Activated naive CD8-positive, alpha-beta T cell treated with anti-CD3 and anti-CD28 coated beads, Interleukin-2, amount 10 ng/mL, durations not matched to agents 7 days and 5 days (primary cell): ENCODE measurements around the gene TBC1D16. TPM values are rescaled to one million over a fixed set of nuclear protein-coding genes. Genes with fewer than 3 reads are reported as not detected.

Experiments used
- ATAC-seq: fragments of 150-1000 bp; cut with Tn5 transposase; one replicate; pipeline ENCODE4 v1.10.0; 2021; ENCODE audit warnings: low read depth, moderate library complexity
- POLR2A ChIA-PET: fragments of 350-600 bp; sonication (Branson Sonifier 250); formaldehyde crosslinking; loops from one replicate; lab custom pipeline; 2021; ENCODE audit warnings: antibody characterized with exemption; lab: Charles Lee
- DNase-seq: peaks from one replicate; pipeline ENCODE4 v3.0.0; 2021
- H3K27ac Mint-ChIP-seq: one replicate; pipeline ENCODE4 v1.8.0; 2022; ENCODE audit warnings: mild to moderate bottlenecking, mixed read lengths
- H3K27me3 Mint-ChIP-seq: one replicate; pipeline ENCODE4 v1.8.0; 2022; ENCODE audit warnings: mild to moderate bottlenecking, moderate library complexity, mixed read lengths
- H3K36me3 Mint-ChIP-seq: one replicate; pipeline ENCODE4 v1.8.0; 2021; ENCODE audit warnings: mild to moderate bottlenecking, mixed read lengths
- H3K4me1 Mint-ChIP-seq: one replicate; pipeline ENCODE4 v1.8.0; 2021; ENCODE audit warnings: mixed read lengths
- H3K4me3 Mint-ChIP-seq: one replicate; pipeline ENCODE4 v1.8.0; 2022; ENCODE audit warnings: mild to moderate bottlenecking, moderate library complexity, mixed read lengths
- H3K9me3 Mint-ChIP-seq: one replicate; pipeline ENCODE4 v1.8.0; 2021; ENCODE audit warnings: mixed read lengths
- total RNA-seq, 2 experiments: library from RNA; stranded (reverse); gene quantifications; one replicate each; pipeline ENCODE4 v1.2.3, GENCODE V29; 2021

The TBC1D16 gene
- total RNA-seq, 2 experiments from 2014 or later: 2.1 TPM

- POLR2A ChIA-PET: no interaction called here
- no peak for ATAC-seq
- no peak for DNase-seq
- H3K4me3 Mint-ChIP-seq: no peak overlapping the region
- no peaks in the 10 kb centered on the region for H3K9me3 Mint-ChIP-seq
- H3K27ac Mint-ChIP-seq: peak overlapping the region; percentile 38
- H3K4me1 Mint-ChIP-seq: no peaks in the 10 kb centered on the region
- H3K27me3 Mint-ChIP-seq: no peaks in the 10 kb centered on the region
- H3K36me3 Mint-ChIP-seq: no peaks in the 10 kb centered on the region
These were observed 120.6 kb downstream of the TBC1D16 start for GRCh38 chr17:79914813-79915740.

- POLR2A ChIA-PET: no interaction called here
- Mint-ChIP-seq H3K27ac (no peak overlapping the region), H3K4me1 (no peaks in the 10 kb centered on the region), H3K36me3 (no peaks in the 10 kb centered on the region), H3K27me3 (no peaks in the 10 kb centered on the region), H3K4me3 (no peak overlapping the region), H3K9me3 (no peaks in the 10 kb centered on the region)
- no peak for DNase-seq
- no peak for ATAC-seq
These were observed 121.5 kb downstream of the TBC1D16 start for GRCh38 chr17:79913896-79914812.

- Mint-ChIP-seq H3K27ac (no peak overlapping the region), H3K4me3 (no peak overlapping the region), H3K36me3 (no peaks in the 10 kb centered on the region), H3K4me1 (no peaks in the 10 kb centered on the region), H3K9me3 (no peaks in the 10 kb centered on the region), H3K27me3 (no peaks in the 10 kb centered on the region)
- DNase-seq (no peak), ATAC-seq (no peak)
- POLR2A ChIA-PET: no interaction called here
These were observed 122.2 kb downstream of the TBC1D16 start for GRCh38 chr17:79913451-79913850.

- no peak overlapping the region for H3K27ac Mint-ChIP-seq
- no peak overlapping the region for H3K4me3 Mint-ChIP-seq
- no peaks in the 10 kb centered on the region for H3K4me1 Mint-ChIP-seq
- no peaks in the 10 kb centered on the region for H3K27me3 Mint-ChIP-seq
- no peak for ATAC-seq
- DNase-seq: no peak
- POLR2A ChIA-PET: no interaction called here
- no peaks in the 10 kb centered on the region for H3K9me3 Mint-ChIP-seq
- H3K36me3 Mint-ChIP-seq: no peaks in the 10 kb centered on the region
These were observed 122.9 kb downstream of the TBC1D16 start for GRCh38 chr17:79912552-79913330.

- Mint-ChIP-seq H3K36me3 (no peaks in the 10 kb centered on the region), H3K27ac (no peak overlapping the region), H3K4me1 (no peaks in the 10 kb centered on the region), H3K9me3 (no peaks in the 10 kb centered on the region), H3K4me3 (no peak overlapping the region), H3K27me3 (no peaks in the 10 kb centered on the region)
- POLR2A ChIA-PET: no interaction called here
- ATAC-seq (no peak), DNase-seq (no peak)
These were observed 124.0 kb downstream of the TBC1D16 start for GRCh38 chr17:79911430-79912399.

- no peak for DNase-seq
- no peak for ATAC-seq
- H3K4me3 Mint-ChIP-seq: no peak overlapping the region
- no peak overlapping the region for H3K27ac Mint-ChIP-seq
- no peaks in the 10 kb centered on the region for H3K4me1 Mint-ChIP-seq
- POLR2A ChIA-PET: no interaction called here
- H3K9me3 Mint-ChIP-seq: no peaks in the 10 kb centered on the region
- H3K27me3 Mint-ChIP-seq: no peaks in the 10 kb centered on the region
- no peaks in the 10 kb centered on the region for H3K36me3 Mint-ChIP-seq
These were observed 124.7 kb downstream of the TBC1D16 start for GRCh38 chr17:79910985-79911361.

- no peaks in the 10 kb centered on the region for H3K9me3 Mint-ChIP-seq
- POLR2A ChIA-PET: no interaction called here
- no peak overlapping the region for H3K27ac Mint-ChIP-seq
- H3K4me1 Mint-ChIP-seq: no peaks in the 10 kb centered on the region
- H3K27me3 Mint-ChIP-seq: peaks cover 3% of the 10 kb centered on the region
- no peak overlapping the region for H3K4me3 Mint-ChIP-seq
- ATAC-seq: no peak
- H3K36me3 Mint-ChIP-seq: no peaks in the 10 kb centered on the region
- DNase-seq: no peak
These were observed 126.6 kb downstream of the TBC1D16 start for GRCh38 chr17:79909121-79909520.

- no peak overlapping the region for H3K27ac Mint-ChIP-seq
- DNase-seq (no peak), ATAC-seq (no peak)
- peaks cover 8% of the 10 kb centered on the region for H3K27me3 Mint-ChIP-seq
- no peaks in the 10 kb centered on the region for H3K4me1 Mint-ChIP-seq
- no peak overlapping the region for H3K4me3 Mint-ChIP-seq
- POLR2A ChIA-PET: no interaction called here
- H3K36me3 Mint-ChIP-seq: no peaks in the 10 kb centered on the region
- no peaks in the 10 kb centered on the region for H3K9me3 Mint-ChIP-seq
These were observed 127.8 kb downstream of the TBC1D16 start for GRCh38 chr17:79907850-79908249.

GRCh38 chr17:79907217-79907715, 128.4 kb downstream of the TBC1D16 start:
- Mint-ChIP-seq H3K27me3 (peaks cover 9% of the 10 kb centered on the region), H3K9me3 (no peaks in the 10 kb centered on the region), H3K27ac (no peak overlapping the region), H3K4me1 (no peaks in the 10 kb centered on the region), H3K4me3 (no peak overlapping the region), H3K36me3 (no peaks in the 10 kb centered on the region)
- POLR2A ChIA-PET: no interaction called here
- no peak for ATAC-seq
- no peak for DNase-seq

- no peak for ATAC-seq
These were observed 129.8 kb downstream of the TBC1D16 start for GRCh38 chr17:79905832-79906231.

GRCh38 chr17:79904865-79905264, 130.8 kb downstream of the TBC1D16 start:
- ATAC-seq (no peak), DNase-seq (no peak)
- no peaks in the 10 kb centered on the region for H3K9me3 Mint-ChIP-seq
- no peak overlapping the region for H3K27ac Mint-ChIP-seq
- peaks cover 20% of the 10 kb centered on the region for H3K27me3 Mint-ChIP-seq
- H3K36me3 Mint-ChIP-seq: no peaks in the 10 kb centered on the region
- H3K4me3 Mint-ChIP-seq: no peak overlapping the region
- H3K4me1 Mint-ChIP-seq: no peaks in the 10 kb centered on the region
- POLR2A ChIA-PET: no interaction called here

More at GRCh38 chr17:79905832-79906231, 129.8 kb downstream of the TBC1D16 start:
- POLR2A ChIA-PET: no interaction called here
- peaks cover 14% of the 10 kb centered on the region for H3K27me3 Mint-ChIP-seq
- H3K9me3 Mint-ChIP-seq: no peaks in the 10 kb centered on the region
- peak; percentile 10 for DNase-seq
- H3K36me3 Mint-ChIP-seq: no peaks in the 10 kb centered on the region
- H3K27ac Mint-ChIP-seq: no peak overlapping the region
- no peak overlapping the region for H3K4me3 Mint-ChIP-seq
- no peaks in the 10 kb centered on the region for H3K4me1 Mint-ChIP-seq

- Mint-ChIP-seq H3K36me3 (no peaks in the 10 kb centered on the region), H3K9me3 (no peaks in the 10 kb centered on the region), H3K4me1 (no peaks in the 10 kb centered on the region), H3K27ac (no peak overlapping the region), H3K27me3 (peaks cover 26% of the 10 kb centered on the region), H3K4me3 (no peak overlapping the region)
- POLR2A ChIA-PET: no interaction called here
- DNase-seq (peak; percentile 18), ATAC-seq (no peak)
These were observed 133.4 kb downstream of the TBC1D16 start for GRCh38 chr17:79902146-79902791.
